ENCODE results near the gene CPNE4. TPM values are rescaled to one million over a fixed set of nuclear protein-coding genes. Genes with fewer than 3 reads are reported as not detected.

The CPNE4 gene
- total RNA-seq, 2 experiments from 2014 or later = not detected

GRCh38 chr3:131688370-131688769 is 346.4 kb downstream of the CPNE4 start:
- ATAC-seq (no peak), DNase-seq (no peak)
- intact Hi-C loops (cut with micrococcal nuclease) = no loop called here
- Mint-ChIP-seq H3K27ac (no peak overlapping the region), H3K9me3 (no peaks in the 10 kb centered on the region), H3K4me3 (no peak overlapping the region), H3K4me1 (ENCODE audit: low read depth) (no peaks in the 10 kb centered on the region), H3K27me3 (peaks cover 21% of the 10 kb centered on the region), H3K36me3 (ENCODE audit: low read depth) (no peaks in the 10 kb centered on the region)
- ChIA-PET POLR2A (no interaction called here), CTCF (interaction anchor here (0.6 kb wide), 1 partner anchor 319 kb away, joined by 3 read pairs; no protein-coding TSS in a partner anchor)
- TF ChIP-seq CTCF (IDR thresholded peaks at IDR 0.05) = no peak

GRCh38 chr3:131669600-131669999 is 365.2 kb downstream of the CPNE4 start:
- H3K4me1 Mint-ChIP-seq (ENCODE audit: low read depth) = no peaks in the 10 kb centered on the region
- CTCF ChIA-PET = no interaction called here
- H3K36me3 Mint-ChIP-seq (ENCODE audit: low read depth) = no peaks in the 10 kb centered on the region
- no peaks in the 10 kb centered on the region for H3K9me3 Mint-ChIP-seq
- no peaks in the 10 kb centered on the region for H3K27me3 Mint-ChIP-seq
- TF ChIP-seq CTCF (IDR thresholded peaks at IDR 0.05) = no peak
- POLR2A ChIA-PET = no interaction called here
- no peak for DNase-seq
- ATAC-seq = no peak
- H3K27ac Mint-ChIP-seq = no peak overlapping the region
- intact Hi-C loops (cut with micrococcal nuclease) = no loop called here
- H3K4me3 Mint-ChIP-seq = no peak overlapping the region

- H3K4me1 Mint-ChIP-seq (ENCODE audit: low read depth) = no peaks in the 10 kb centered on the region
- intact Hi-C loops (cut with micrococcal nuclease) = no loop called here
Observed at GRCh38 chr3:131658771-131659170, 376.0 kb downstream of the CPNE4 start.

GRCh38 chr3:131658115-131658514 is 376.7 kb downstream of the CPNE4 start:
- H3K4me3 Mint-ChIP-seq = no peak overlapping the region
- no peaks in the 10 kb centered on the region for H3K36me3 Mint-ChIP-seq (ENCODE audit: low read depth)
- no peak for TF ChIP-seq CTCF (IDR thresholded peaks at IDR 0.05)
- no peaks in the 10 kb centered on the region for H3K4me1 Mint-ChIP-seq (ENCODE audit: low read depth)
- CTCF ChIA-PET = no interaction called here
- peaks cover 8% of the 10 kb centered on the region for H3K27me3 Mint-ChIP-seq
- no peak overlapping the region for H3K27ac Mint-ChIP-seq
- H3K9me3 Mint-ChIP-seq = peaks cover 5% of the 10 kb centered on the region
- intact Hi-C loops (cut with micrococcal nuclease) = no loop called here
- DNase-seq = no peak
- POLR2A ChIA-PET = no interaction called here
- ATAC-seq = no peak

More at GRCh38 chr3:131658771-131659170, 376.0 kb downstream of the CPNE4 start:
- Mint-ChIP-seq H3K27ac (no peak overlapping the region), H3K27me3 (peaks cover 8% of the 10 kb centered on the region), H3K9me3 (peaks cover 6% of the 10 kb centered on the region), H3K4me3 (no peak overlapping the region), H3K36me3 (ENCODE audit: low read depth) (no peaks in the 10 kb centered on the region)
- DNase-seq (no peak), ATAC-seq (no peak)
- TF ChIP-seq CTCF (IDR thresholded peaks at IDR 0.05) = no peak
- ChIA-PET CTCF (no interaction called here), POLR2A (no interaction called here)

- TF ChIP-seq CTCF (IDR thresholded peaks at IDR 0.05) = no peak
- ChIA-PET CTCF (no interaction called here), POLR2A (no interaction called here)
- no peaks in the 10 kb centered on the region for H3K4me1 Mint-ChIP-seq (ENCODE audit: low read depth)
- DNase-seq (no peak), ATAC-seq (no peak)
- H3K4me3 Mint-ChIP-seq = no peak overlapping the region
- no peak overlapping the region for H3K27ac Mint-ChIP-seq
- no peaks in the 10 kb centered on the region for H3K36me3 Mint-ChIP-seq (ENCODE audit: low read depth)
- H3K27me3 Mint-ChIP-seq = peaks cover 6% of the 10 kb centered on the region
- H3K9me3 Mint-ChIP-seq = no peaks in the 10 kb centered on the region
- intact Hi-C loops (cut with micrococcal nuclease) = no loop called here
Observed at GRCh38 chr3:131655070-131655690, 379.6 kb downstream of the CPNE4 start.

All from activated CD8-positive, alpha-beta T cell treated with anti-CD3 and anti-CD28 coated beads for 36 hours (primary cell).